Sigmoid colon (tissue), 4 donors: ENCODE results near the gene PWP2.

ENCODE experiments used
- EP300 ChIP-seq, 4 donors: sonication (generic); formaldehyde crosslinking; IDR thresholded peaks; one replicate each; pipeline ENCODE4 v1.6.1; 2017; ENCODE audit warnings: antibody characterized with exemption in 4 of 4
- POLR2A ChIP-seq, 2 donors: fragments of 450-650 bp; IDR thresholded peaks; one replicate each; pipeline ENCODE4 v1.6.1; 2016; ENCODE audit warnings: antibody characterized with exemption in 2 of 2, mild to moderate bottlenecking in 2 of 2, moderate library complexity in 2 of 2
- POLR2AphosphoS5 ChIP-seq, 4 donors: sonication (generic); formaldehyde crosslinking; IDR thresholded peaks; one replicate each; pipeline ENCODE4 v1.6.1; 2017; ENCODE audit warnings: antibody characterized with exemption in 4 of 4
- TF ChIP-seq, protein P1 (sequence below), 4 experiments: fragments of 450-650 bp in 3 of 4; fragments of 200-600 bp in 1 of 4; IDR thresholded peaks; one replicate each; pipeline ENCODE4 v1.5.1; 2016 to 2019; ENCODE audit warnings: antibody characterized with exemption in 4 of 4, mild to moderate bottlenecking in 3 of 4, moderate library complexity in 2 of 4

GRCh38 chr21:44082648-44083440, 24.4 kb upstream of the PWP2 start:
- TF ChIP-seq, protein P1, sequence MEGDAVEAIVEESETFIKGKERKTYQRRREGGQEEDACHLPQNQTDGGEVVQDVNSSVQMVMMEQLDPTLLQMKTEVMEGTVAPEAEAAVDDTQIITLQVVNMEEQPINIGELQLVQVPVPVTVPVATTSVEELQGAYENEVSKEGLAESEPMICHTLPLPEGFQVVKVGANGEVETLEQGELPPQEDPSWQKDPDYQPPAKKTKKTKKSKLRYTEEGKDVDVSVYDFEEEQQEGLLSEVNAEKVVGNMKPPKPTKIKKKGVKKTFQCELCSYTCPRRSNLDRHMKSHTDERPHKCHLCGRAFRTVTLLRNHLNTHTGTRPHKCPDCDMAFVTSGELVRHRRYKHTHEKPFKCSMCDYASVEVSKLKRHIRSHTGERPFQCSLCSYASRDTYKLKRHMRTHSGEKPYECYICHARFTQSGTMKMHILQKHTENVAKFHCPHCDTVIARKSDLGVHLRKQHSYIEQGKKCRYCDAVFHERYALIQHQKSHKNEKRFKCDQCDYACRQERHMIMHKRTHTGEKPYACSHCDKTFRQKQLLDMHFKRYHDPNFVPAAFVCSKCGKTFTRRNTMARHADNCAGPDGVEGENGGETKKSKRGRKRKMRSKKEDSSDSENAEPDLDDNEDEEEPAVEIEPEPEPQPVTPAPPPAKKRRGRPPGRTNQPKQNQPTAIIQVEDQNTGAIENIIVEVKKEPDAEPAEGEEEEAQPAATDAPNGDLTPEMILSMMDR (IDR thresholded peaks at IDR 0.05) = no peak
- no peak for TF ChIP-seq EP300 (IDR thresholded peaks at IDR 0.05)
- TF ChIP-seq POLR2AphosphoS5 (IDR thresholded peaks at IDR 0.05) = no peak
- TF ChIP-seq POLR2A (IDR thresholded peaks at IDR 0.05) = no peak
